ENCODE measurements around the gene PTPRT. TPM values are rescaled to one million over a fixed set of nuclear protein-coding genes. Genes with fewer than 3 reads are reported as not detected.

The PTPRT gene
- total RNA-seq, 6 donors from 2014 or later = 0.20 to 7.1 (median 3.8) TPM

- DNase-seq = no peak
- Histone ChIP-seq H3K9me3 (no peaks in the 10 kb centered on the region), H3K27me3 (no peaks in the 10 kb centered on the region), H3K36me3 (no peaks in the 10 kb centered on the region), H3K4me3 (no peak overlapping the region), H3K4me1 (no peaks in the 10 kb centered on the region), H3K27ac (no peak overlapping the region)
- ATAC-seq (ENCODE audit: low FRiP score in 2 of 2) = no peak
- TF ChIP-seq CTCF (IDR thresholded peaks at IDR 0.05) (no peak), POLR2AphosphoS5 (IDR thresholded peaks at IDR 0.05) (no peak), EP300 (IDR thresholded peaks at IDR 0.05) (no peak), POLR2A (IDR thresholded peaks at IDR 0.05) (no peak)
- WGBS, 2 donors = 68 to 89% methylated on average over 4 of the region's 4 CpGs
Observed at GRCh38 chr20:42026599-42026998, 1163.1 kb downstream of the PTPRT start.

- H3K36me3 ChIP-seq = no peaks in the 10 kb centered on the region
- H3K4me3 ChIP-seq = no peak overlapping the region
- no peaks in the 10 kb centered on the region for H3K4me1 ChIP-seq
- WGBS, 2 donors = 27 to 45% methylated on average over 3 to 5 of the region's 5 CpGs
- no peaks in the 10 kb centered on the region for H3K9me3 ChIP-seq
- no peaks in the 10 kb centered on the region for H3K27me3 ChIP-seq
- H3K27ac ChIP-seq = no peak overlapping the region
- TF ChIP-seq POLR2A (IDR thresholded peaks at IDR 0.05) (no peak), CTCF (IDR thresholded peaks at IDR 0.05) (no peak), POLR2AphosphoS5 (IDR thresholded peaks at IDR 0.05) (no peak), EP300 (IDR thresholded peaks at IDR 0.05) (no peak)
- no peak for DNase-seq
- no peak for ATAC-seq (ENCODE audit: low FRiP score in 2 of 2)
Observed at GRCh38 chr20:42024653-42025052, 1165.1 kb downstream of the PTPRT start.

Small RNAs within 50 kb of the gene (small RNA-seq; reads per million reads assigned to genes)
- gene RN7SKP100 = 0 reads per million in 4 donors
